ENCODE results near the gene STRN.
A peak's percentile ranks its signal among the peaks of the same experiment; 100 is the strongest.
"Not testable (repeated sequence)": the region's sequence is repeated elsewhere in the genome, so short reads cannot be mapped to it uniquely, and the experiment has no call there.

The STRN gene

GRCh38 chr2:36839976-36840617 is 126.2 kb downstream of the STRN start:
- no CpG with 5 or more reads among the region's 4 CpGs for WGBS (ENCODE audit: insufficient coverage, insufficient read length)

GRCh38 chr2:36834731-36835524 is 131.4 kb downstream of the STRN start:
- WGBS (ENCODE audit: insufficient coverage, insufficient read length): no CpG with 5 or more reads among the region's 5 CpGs
- no peak for DNase-seq (ENCODE audit: low read depth, low spot score)
- no peaks in the 10 kb centered on the region for H3K9me3 ChIP-seq (ENCODE audit: control insufficient read depth, insufficient read depth, low read length)
- H3K27ac ChIP-seq (ENCODE audit: low read length): no peak overlapping the region
- no peaks in the 10 kb centered on the region for H3K36me3 ChIP-seq (ENCODE audit: control insufficient read depth, insufficient read depth, low read length)
- no peak overlapping the region for H3K4me3 ChIP-seq (ENCODE audit: low read length)
- no peaks in the 10 kb centered on the region for H3K27me3 ChIP-seq (ENCODE audit: control insufficient read depth, insufficient read depth, low read length)
- no peaks in the 10 kb centered on the region for H3K4me1 ChIP-seq (ENCODE audit: control insufficient read depth, insufficient read depth, low read length)

More at GRCh38 chr2:36839976-36840617, 126.2 kb downstream of the STRN start:
- no peak overlapping the region for H3K27ac ChIP-seq (ENCODE audit: low read length)
- H3K9me3 ChIP-seq (ENCODE audit: control insufficient read depth, insufficient read depth, low read length): no peaks in the 10 kb centered on the region
- H3K27me3 ChIP-seq (ENCODE audit: control insufficient read depth, insufficient read depth, low read length): no peaks in the 10 kb centered on the region
- no peaks in the 10 kb centered on the region for H3K36me3 ChIP-seq (ENCODE audit: control insufficient read depth, insufficient read depth, low read length)
- no peak overlapping the region for H3K4me3 ChIP-seq (ENCODE audit: low read length)
- no peak for DNase-seq (ENCODE audit: low read depth, low spot score)
- H3K4me1 ChIP-seq (ENCODE audit: control insufficient read depth, insufficient read depth, low read length): no peaks in the 10 kb centered on the region

GRCh38 chr2:36834203-36834602 is 132.1 kb downstream of the STRN start:
- no peaks in the 10 kb centered on the region for H3K36me3 ChIP-seq (ENCODE audit: control insufficient read depth, insufficient read depth, low read length)
- WGBS (ENCODE audit: insufficient coverage, insufficient read length): no CpG with 5 or more reads among the region's 2 CpGs
- no peaks in the 10 kb centered on the region for H3K4me1 ChIP-seq (ENCODE audit: control insufficient read depth, insufficient read depth, low read length)
- H3K9me3 ChIP-seq (ENCODE audit: control insufficient read depth, insufficient read depth, low read length): no peaks in the 10 kb centered on the region
- no peak for DNase-seq (ENCODE audit: low read depth, low spot score)
- H3K27me3 ChIP-seq (ENCODE audit: control insufficient read depth, insufficient read depth, low read length): no peaks in the 10 kb centered on the region
- H3K27ac ChIP-seq (ENCODE audit: low read length): no peak overlapping the region
- H3K4me3 ChIP-seq (ENCODE audit: low read length): no peak overlapping the region

DNA sequence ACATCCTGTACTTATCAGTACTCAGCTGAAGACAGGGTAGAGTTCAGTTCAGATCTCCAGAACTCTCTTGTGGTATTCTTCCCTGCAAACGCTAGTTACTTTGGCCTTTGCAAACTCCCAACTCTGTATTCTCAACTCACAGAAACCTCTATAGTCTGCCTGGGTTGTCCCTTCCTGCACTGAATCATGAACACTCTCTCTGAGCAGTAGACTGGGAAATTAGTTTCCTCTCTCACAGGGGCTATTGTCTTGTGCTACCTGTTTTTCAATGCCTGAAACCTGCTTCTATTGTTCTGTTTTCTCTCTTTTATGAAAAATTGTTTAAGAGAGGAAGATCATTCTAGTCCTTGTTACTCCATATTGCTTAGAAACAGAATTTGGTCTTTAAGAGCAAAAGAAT is 135.2 kb downstream of the STRN start:
- whole genome bisulfite sequencing (ENCODE audit: insufficient coverage, insufficient read length): no CpG with 5 or more reads among the region's 1 CpG
- H3K4me1 ChIP-seq (ENCODE audit: control insufficient read depth, insufficient read depth, low read length): no peaks in the 10 kb centered on the region
- H3K36me3 ChIP-seq (ENCODE audit: control insufficient read depth, insufficient read depth, low read length): no peaks in the 10 kb centered on the region
- H3K4me3 ChIP-seq (ENCODE audit: low read length): no peak overlapping the region
- H3K27ac ChIP-seq (ENCODE audit: low read length): no peak overlapping the region
- DNase-seq (ENCODE audit: low read depth, low spot score): no peak
- H3K27me3 ChIP-seq (ENCODE audit: control insufficient read depth, insufficient read depth, low read length): no peaks in the 10 kb centered on the region
- no peaks in the 10 kb centered on the region for H3K9me3 ChIP-seq (ENCODE audit: control insufficient read depth, insufficient read depth, low read length)

- H3K9me3 ChIP-seq (ENCODE audit: control insufficient read depth, insufficient read depth, low read length); DNase-seq (ENCODE audit: low read depth, low spot score); H3K36me3 ChIP-seq (ENCODE audit: control insufficient read depth, insufficient read depth, low read length); H3K4me1 ChIP-seq (ENCODE audit: control insufficient read depth, insufficient read depth, low read length); H3K27me3 ChIP-seq (ENCODE audit: control insufficient read depth, insufficient read depth, low read length); H3K27ac ChIP-seq (ENCODE audit: low read length); H3K4me3 ChIP-seq (ENCODE audit: low read length): not testable (repeated sequence)
- no CpG with 5 or more reads among the region's 2 CpGs for WGBS (ENCODE audit: insufficient coverage, insufficient read length)
Observed at GRCh38 chr2:36824683-36825082, 141.7 kb downstream of the STRN start.

- peak; percentile 35 for DNase-seq (ENCODE audit: low read depth, low spot score)
- Histone ChIP-seq H3K4me3 (ENCODE audit: low read length) (no peak overlapping the region), H3K27ac (ENCODE audit: low read length) (no peak overlapping the region), H3K27me3 (ENCODE audit: control insufficient read depth, insufficient read depth, low read length) (no peaks in the 10 kb centered on the region), H3K9me3 (ENCODE audit: control insufficient read depth, insufficient read depth, low read length) (no peaks in the 10 kb centered on the region), H3K4me1 (ENCODE audit: control insufficient read depth, insufficient read depth, low read length) (peaks cover 2% of the 10 kb centered on the region), H3K36me3 (ENCODE audit: control insufficient read depth, insufficient read depth, low read length) (no peaks in the 10 kb centered on the region)
- WGBS (ENCODE audit: insufficient coverage, insufficient read length): no CpG with 5 or more reads among the region's 7 CpGs
Observed at GRCh38 chr2:36824273-36824672, 142.1 kb downstream of the STRN start.

GRCh38 chr2:36823862-36824261 is 142.5 kb downstream of the STRN start:
- no CpG with 5 or more reads among the region's 10 CpGs for WGBS (ENCODE audit: insufficient coverage, insufficient read length)
- no peak for DNase-seq (ENCODE audit: low read depth, low spot score)
- no peaks in the 10 kb centered on the region for H3K36me3 ChIP-seq (ENCODE audit: control insufficient read depth, insufficient read depth, low read length)
- no peak overlapping the region for H3K27ac ChIP-seq (ENCODE audit: low read length)
- no peak overlapping the region for H3K4me3 ChIP-seq (ENCODE audit: low read length)
- H3K4me1 ChIP-seq (ENCODE audit: control insufficient read depth, insufficient read depth, low read length): peaks cover 2% of the 10 kb centered on the region
- no peaks in the 10 kb centered on the region for H3K27me3 ChIP-seq (ENCODE audit: control insufficient read depth, insufficient read depth, low read length)
- H3K9me3 ChIP-seq (ENCODE audit: control insufficient read depth, insufficient read depth, low read length): no peaks in the 10 kb centered on the region

DNA sequence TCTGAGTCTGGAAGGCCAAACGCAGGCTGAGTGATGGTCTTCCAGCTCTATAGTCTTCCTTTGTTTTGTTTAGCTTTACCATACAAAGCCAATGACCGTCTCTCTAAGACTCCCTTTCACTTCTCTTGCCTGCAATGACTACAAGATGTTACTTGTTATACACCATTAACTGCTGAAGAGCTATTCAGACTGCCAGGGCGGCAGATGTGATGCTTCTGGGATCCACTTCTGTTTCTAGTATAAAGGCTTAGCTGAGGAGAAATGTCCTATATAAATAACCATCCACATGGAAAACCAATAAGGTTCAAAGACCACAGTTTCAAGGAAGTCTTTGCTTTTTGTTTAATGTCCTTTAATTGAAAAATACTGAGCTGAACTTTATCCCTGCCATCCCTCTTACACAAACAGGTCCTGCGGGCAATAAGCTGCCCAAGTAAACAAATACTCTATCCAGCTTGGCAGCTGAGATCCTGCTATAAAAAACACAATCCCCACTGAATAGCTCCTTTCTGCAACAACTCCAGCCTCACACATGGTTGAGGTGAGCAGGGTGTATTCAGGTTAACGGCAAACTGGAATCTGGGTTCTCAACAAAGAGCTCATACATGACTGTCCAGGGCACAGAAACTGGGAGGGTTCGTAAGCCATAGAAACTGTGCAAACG is 145.3 kb downstream of the STRN start:
- Histone ChIP-seq H3K27me3 (ENCODE audit: control insufficient read depth, insufficient read depth, low read length) (no peaks in the 10 kb centered on the region), H3K4me1 (ENCODE audit: control insufficient read depth, insufficient read depth, low read length) (peaks cover 2% of the 10 kb centered on the region), H3K27ac (ENCODE audit: low read length) (no peak overlapping the region), H3K4me3 (ENCODE audit: low read length) (no peak overlapping the region), H3K9me3 (ENCODE audit: control insufficient read depth, insufficient read depth, low read length) (no peaks in the 10 kb centered on the region), H3K36me3 (ENCODE audit: control insufficient read depth, insufficient read depth, low read length) (no peaks in the 10 kb centered on the region)
- WGBS (ENCODE audit: insufficient coverage, insufficient read length): no CpG with 5 or more reads among the region's 7 CpGs
- DNase-seq (ENCODE audit: low read depth, low spot score): no peak

GRCh38 chr2:36819095-36819711 is 147.1 kb downstream of the STRN start:
- H3K4me1 ChIP-seq (ENCODE audit: control insufficient read depth, insufficient read depth, low read length): peaks cover 2% of the 10 kb centered on the region
- H3K27ac ChIP-seq (ENCODE audit: low read length): no peak overlapping the region
- WGBS (ENCODE audit: insufficient coverage, insufficient read length): no CpG with 5 or more reads among the region's 4 CpGs
- no peak overlapping the region for H3K4me3 ChIP-seq (ENCODE audit: low read length)
- H3K36me3 ChIP-seq (ENCODE audit: control insufficient read depth, insufficient read depth, low read length): no peaks in the 10 kb centered on the region
- no peaks in the 10 kb centered on the region for H3K9me3 ChIP-seq (ENCODE audit: control insufficient read depth, insufficient read depth, low read length)
- H3K27me3 ChIP-seq (ENCODE audit: control insufficient read depth, insufficient read depth, low read length): no peaks in the 10 kb centered on the region
- DNase-seq (ENCODE audit: low read depth, low spot score): no peak

- no peaks in the 10 kb centered on the region for H3K36me3 ChIP-seq (ENCODE audit: control insufficient read depth, insufficient read depth, low read length)
- no peak for DNase-seq (ENCODE audit: low read depth, low spot score)
- no peaks in the 10 kb centered on the region for H3K9me3 ChIP-seq (ENCODE audit: control insufficient read depth, insufficient read depth, low read length)
- H3K27me3 ChIP-seq (ENCODE audit: control insufficient read depth, insufficient read depth, low read length): no peaks in the 10 kb centered on the region
- H3K4me3 ChIP-seq (ENCODE audit: low read length): no peak overlapping the region
- H3K4me1 ChIP-seq (ENCODE audit: control insufficient read depth, insufficient read depth, low read length): no peaks in the 10 kb centered on the region
- WGBS (ENCODE audit: insufficient coverage, insufficient read length): no CpG with 5 or more reads among the region's 2 CpGs
- H3K27ac ChIP-seq (ENCODE audit: low read length): no peak overlapping the region
Observed at GRCh38 chr2:36818542-36818941, 147.8 kb downstream of the STRN start.
